ENCODE data around the gene ZNF93.

DNA sequence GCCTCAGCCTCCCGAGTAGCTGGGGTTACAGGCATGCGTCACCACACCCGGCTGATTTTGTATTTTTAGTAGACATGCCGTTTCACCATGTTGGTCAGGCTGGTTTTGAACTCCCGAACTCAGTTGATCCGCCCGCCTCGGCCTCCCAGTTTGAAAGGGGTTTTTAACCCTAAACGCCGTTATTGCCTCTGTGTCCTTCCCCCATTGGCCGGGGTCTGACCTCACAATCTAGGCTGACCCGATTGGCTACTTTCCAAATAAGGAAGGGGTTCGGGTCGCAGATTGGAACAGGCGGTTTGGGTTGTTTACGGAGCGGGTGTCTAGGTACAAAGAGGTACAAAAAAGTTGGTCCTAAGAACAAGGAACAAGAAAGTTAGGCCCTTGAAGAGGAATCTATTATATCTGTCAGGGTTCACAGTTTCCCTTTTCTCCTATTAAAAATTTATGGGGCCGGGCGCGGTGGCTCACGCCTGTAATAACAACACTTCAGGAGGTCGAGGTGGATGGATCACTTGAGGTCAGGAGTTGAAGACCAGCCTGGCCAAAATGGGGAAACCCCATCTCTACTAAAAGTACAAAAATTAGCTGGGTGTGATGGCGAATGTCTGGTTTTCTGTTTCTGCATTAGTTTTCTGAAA is 34.0 kb upstream of the ZNF93 start:
- TF ChIP-seq, protein P1, sequence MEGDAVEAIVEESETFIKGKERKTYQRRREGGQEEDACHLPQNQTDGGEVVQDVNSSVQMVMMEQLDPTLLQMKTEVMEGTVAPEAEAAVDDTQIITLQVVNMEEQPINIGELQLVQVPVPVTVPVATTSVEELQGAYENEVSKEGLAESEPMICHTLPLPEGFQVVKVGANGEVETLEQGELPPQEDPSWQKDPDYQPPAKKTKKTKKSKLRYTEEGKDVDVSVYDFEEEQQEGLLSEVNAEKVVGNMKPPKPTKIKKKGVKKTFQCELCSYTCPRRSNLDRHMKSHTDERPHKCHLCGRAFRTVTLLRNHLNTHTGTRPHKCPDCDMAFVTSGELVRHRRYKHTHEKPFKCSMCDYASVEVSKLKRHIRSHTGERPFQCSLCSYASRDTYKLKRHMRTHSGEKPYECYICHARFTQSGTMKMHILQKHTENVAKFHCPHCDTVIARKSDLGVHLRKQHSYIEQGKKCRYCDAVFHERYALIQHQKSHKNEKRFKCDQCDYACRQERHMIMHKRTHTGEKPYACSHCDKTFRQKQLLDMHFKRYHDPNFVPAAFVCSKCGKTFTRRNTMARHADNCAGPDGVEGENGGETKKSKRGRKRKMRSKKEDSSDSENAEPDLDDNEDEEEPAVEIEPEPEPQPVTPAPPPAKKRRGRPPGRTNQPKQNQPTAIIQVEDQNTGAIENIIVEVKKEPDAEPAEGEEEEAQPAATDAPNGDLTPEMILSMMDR (IDR thresholded peaks at IDR 0.05; ENCODE audit: borderline replicate concordance, extremely low read depth, low read length, poor library complexity, severe bottlenecking), result no peak
- no peak for TF ChIP-seq EZH2 (IDR thresholded peaks at IDR 0.05; ENCODE audit: borderline replicate concordance, low read depth, low read length, severe bottlenecking)

Measured in DND-41 (cell line).